Activated CD4-positive, alpha-beta T cell treated with anti-CD3 and anti-CD28 coated beads for 24 hours (primary cell): ENCODE measurements around the gene CCNL2.
"Not testable (repeated sequence)": the region's sequence is repeated elsewhere in the genome, so short reads cannot be mapped to it uniquely, and the experiment has no call there.

Source experiments
- DNase-seq, 2 donors: peaks; one replicate each; pipeline ENCODE4 v3.0.0-alpha.2; 2020; ENCODE audit warnings: low read depth in 2 of 2

CCNL2 gene

GRCh38 chr1:1373051-1373814, 25.9 kb downstream of the CCNL2 start:
- no peak for DNase-seq

- DNase-seq, result peak; percentile 74 to 75
Observed at GRCh38 chr1:1371746-1372711, 27.1 kb downstream of the CCNL2 start.

GRCh38 chr1:1371364-1371745, 27.8 kb downstream of the CCNL2 start:
- DNase-seq, result no peak

GRCh38 chr1:1370771-1371300, 28.3 kb downstream of the CCNL2 start:
- no peak for DNase-seq

- not testable (repeated sequence) for DNase-seq
Observed at GRCh38 chr1:1370094-1370493, 29.0 kb downstream of the CCNL2 start.

DNA sequence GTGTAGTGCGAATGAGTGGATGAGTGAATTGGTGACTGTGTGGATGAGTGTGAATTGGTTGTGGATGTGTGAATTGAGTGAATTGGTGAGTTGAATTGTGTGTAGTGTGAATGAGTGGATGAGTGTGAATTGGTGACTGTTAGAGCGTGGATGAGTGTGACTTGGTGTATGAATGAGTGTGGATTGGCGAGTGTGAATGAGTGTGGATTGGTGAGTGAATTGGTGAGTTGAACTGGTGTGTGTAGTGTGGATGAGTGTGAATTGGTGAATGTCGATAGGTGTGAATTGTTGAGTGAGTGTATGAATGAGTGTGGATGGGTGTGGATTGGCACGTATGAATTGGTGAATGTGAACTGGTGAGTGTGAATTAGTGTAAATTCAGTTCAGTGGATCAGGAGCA, 31.8 kb downstream of the CCNL2 start:
- DNase-seq, result no peak

- DNase-seq, result no peak
Observed at GRCh38 chr1:1366699-1367066, 32.5 kb downstream of the CCNL2 start.

DNA sequence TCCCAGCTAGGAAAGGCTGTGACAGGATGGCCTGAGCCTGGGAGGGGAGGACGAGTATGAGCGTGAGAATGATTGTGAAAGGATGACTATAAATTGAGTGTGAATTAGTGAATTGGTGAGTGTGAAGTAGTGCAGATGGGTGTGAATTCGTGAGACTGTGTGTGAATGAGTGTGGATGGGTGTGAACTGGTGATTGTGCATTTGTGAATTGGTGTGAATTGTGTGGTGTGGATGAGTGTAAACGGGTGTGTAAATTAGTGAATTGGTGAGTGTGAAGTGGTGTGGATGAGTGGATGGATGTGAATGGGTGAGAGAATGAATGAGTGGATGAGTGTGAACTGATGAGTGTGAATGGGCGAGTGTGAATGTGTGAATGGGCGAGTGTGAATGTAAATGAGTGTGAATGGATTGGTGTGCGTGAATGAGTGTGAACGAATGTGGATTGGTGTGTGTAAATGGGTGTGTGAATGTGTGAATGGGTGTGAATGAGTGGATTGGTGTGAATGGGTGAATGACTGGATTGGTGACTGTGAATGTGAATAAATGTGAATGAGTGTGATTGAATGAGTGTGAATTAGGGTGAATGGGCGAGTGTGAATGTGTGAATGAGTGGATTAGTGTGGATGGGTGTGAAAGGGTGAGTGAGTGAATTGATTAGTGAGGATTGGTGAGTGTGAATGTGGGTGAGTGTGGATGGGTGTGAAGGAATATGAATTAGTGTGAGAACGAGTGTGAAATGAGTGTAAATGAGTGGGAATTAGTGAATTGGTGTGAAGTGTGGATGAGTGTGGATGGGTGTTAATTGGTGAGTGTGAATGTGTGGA, 33.0 kb downstream of the CCNL2 start:
- no peak for DNase-seq

DNA sequence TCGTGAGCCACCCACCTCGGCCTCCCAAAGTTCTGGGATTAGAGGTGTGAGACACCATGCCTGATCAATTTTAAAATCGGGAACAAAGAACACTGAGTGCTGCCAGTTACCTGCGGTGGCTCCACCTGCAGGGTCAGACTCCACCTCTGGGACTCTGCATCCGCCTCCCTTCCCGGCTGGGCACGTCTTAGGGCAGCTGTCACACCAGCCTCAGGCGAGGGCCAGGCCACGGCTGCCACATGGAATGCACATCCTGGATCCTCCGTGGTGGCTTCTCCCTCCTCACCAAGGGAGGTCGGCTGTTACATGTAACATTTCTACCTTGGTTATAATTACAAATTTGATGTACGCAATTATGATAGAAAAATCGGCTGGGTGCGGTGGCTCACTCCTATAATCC, 34.9 kb downstream of the CCNL2 start:
- no peak for DNase-seq

DNA sequence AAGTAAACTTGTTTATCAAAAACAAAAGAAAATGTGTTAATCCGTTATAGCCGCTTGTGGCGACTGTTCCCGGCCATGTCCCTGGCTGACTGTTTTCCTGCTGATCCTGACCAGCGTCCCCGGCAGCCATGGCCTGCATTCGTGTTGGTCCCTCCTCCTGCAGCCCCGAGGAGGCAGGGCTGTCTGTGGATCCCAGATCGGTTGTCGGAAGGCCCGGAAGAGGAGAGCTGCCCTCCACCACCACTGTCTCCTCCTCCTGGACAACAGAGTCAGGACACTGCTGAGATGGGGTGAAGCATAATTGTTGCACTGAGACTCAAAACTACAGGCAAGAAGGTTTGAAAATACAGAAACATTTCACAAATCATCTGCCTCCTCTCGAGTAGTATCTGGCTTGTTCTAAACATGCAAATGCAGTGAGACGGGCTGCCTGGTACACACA, 37.1 kb downstream of the CCNL2 start:
- DNase-seq, result no peak

GRCh38 chr1:1361233-1361981, 37.7 kb downstream of the CCNL2 start:
- no peak for DNase-seq

GRCh38 chr1:1360506-1361169, 38.5 kb downstream of the CCNL2 start:
- DNase-seq, result no peak

DNA sequence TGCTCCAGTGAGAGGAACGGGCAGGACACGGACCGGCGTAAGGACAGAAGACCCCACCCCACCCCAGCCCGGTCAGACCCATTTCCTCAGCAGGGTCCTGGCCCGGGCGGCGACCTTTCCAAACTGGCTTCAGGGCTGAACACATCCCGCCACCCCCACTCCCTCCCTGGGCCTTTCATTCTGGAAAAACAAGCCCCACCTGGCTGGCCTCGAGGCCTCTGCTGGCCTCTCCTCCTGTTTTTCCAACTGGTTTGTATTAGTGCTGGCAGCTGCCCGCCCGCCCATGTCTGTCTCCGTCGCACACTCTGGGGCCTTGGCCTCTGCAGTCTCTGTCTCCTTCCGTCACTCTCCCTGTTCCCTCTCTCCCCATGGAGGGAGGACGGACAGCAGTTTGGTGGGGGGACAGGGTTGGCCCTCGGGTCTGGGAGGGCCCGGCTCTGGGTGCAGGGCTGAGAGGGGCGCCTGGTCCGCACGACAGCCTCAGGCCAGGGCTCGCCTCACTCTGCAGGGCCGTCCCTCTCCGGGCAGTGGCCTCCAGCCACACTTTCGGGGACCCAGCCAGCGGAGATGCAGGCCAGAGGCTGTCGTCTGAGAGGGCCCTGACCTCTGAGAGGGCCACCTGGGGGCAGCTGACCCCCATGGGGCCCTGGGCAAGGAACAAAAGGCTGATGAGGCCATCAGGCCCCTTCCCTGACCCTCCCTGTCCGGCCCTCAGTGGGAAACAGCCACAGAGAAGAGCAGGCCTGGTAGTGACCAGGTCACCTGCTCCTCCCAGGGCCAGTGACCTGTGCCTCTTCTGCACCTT, 39.3 kb downstream of the CCNL2 start:
- DNase-seq, result no peak

DNA sequence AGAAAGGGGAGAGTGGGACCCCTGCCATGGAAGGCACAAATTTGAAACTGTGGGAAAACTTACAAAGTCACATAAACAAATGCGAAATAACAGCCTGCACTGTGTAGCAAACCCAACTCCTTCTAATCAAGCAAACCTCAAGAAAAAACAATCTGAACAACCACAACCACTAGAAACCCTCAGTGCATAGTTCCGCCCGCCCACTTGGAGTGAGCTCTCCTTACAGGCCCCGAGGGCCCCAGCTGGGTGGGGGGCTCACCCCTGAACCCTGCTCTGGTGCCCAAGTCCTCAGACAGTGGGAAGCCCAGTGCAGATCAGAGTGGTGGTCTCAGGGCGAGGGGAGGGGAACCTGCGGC, 39.8 kb downstream of the CCNL2 start:
- DNase-seq, result no peak

DNA sequence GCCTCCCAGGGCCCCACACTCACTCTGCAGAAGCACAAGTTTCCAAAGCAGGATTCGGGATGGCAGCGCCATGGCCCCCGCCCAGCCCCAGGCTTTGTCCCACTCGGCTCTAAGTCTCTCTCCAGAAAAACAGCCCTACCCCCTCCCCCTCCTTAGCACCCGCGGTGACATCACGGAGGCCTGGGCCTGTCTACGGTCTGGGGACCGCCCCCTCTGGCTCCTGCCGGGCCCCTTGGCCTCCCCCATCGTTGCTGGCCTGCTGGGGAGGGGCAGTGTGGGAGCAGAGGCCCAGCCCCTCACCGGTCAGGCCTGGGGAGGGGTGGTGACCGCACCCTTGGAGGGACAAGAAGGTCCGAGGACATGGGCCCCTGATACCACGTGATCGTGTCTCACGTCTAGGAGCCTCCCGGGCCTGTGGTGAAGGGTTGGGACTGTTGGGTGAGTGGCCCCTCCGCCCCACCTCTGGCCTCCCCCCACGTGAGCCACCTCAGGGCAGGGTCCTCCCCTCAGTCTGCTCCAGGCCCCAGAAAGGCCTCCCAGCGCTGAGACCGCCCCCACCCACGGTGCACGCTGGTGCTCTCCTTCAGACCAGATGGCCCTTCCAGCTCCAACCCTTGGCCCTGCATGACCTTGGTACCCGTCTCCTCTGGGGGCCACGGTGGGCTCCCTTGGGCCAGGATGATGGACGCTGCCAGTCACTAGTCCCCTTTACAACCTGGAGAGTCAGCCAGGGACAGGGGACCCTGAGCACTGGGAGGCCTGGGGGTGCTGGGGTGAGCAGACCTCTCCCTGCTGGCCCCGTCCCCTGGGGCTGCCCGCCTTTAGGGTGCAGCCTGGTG, 40.5 kb downstream of the CCNL2 start, which contains the start of gene MXRA8:
Gene MXRA8 (minus strand): TSS at position 123 of the 839 bp plus-strand sequence. CDS start 51 bp downstream, at position 72.
- DNase-seq, result no peak

- DNase-seq, result no peak
Observed at GRCh38 chr1:1357871-1358432, 41.2 kb downstream of the CCNL2 start.

- no peak for DNase-seq
Observed at GRCh38 chr1:1356796-1357401, 42.2 kb downstream of the CCNL2 start.
